Effector memory CD4-positive, alpha-beta T cell (primary cell): ENCODE results near the gene PIR.

ENCODE experiments used
- DNase-seq, 3 donors: peaks; one replicate each; pipeline ENCODE4 v3.0.0-alpha.2; 2020
- H3K27ac ChIP-seq: 2 replicates; pipeline ENCODE4 v1.7.0; 2013; ENCODE audit warnings: mild to moderate bottlenecking, low read length, moderate library complexity; ENCODE audit not compliant: insufficient read depth, poor library complexity, severe bottlenecking
- H3K27me3 ChIP-seq: replicated peaks from 2 replicates; pipeline ENCODE4 v1.7.0; 2013; ENCODE audit warnings: mild to moderate bottlenecking, low read length; ENCODE audit not compliant: insufficient read depth, control insufficient read depth, poor library complexity, severe bottlenecking
- H3K36me3 ChIP-seq: 2 replicates; pipeline ENCODE4 v1.7.0; 2013; ENCODE audit warnings: mild to moderate bottlenecking, low read length, moderate library complexity; ENCODE audit not compliant: control insufficient read depth, insufficient read depth
- H3K4me1 ChIP-seq: 2 replicates; pipeline ENCODE4 v1.7.0; 2013; ENCODE audit warnings: low read length, mild to moderate bottlenecking; ENCODE audit not compliant: control insufficient read depth, insufficient read depth, poor library complexity, severe bottlenecking
- H3K4me3 ChIP-seq: 2 replicates; pipeline ENCODE4 v1.7.0; 2013; ENCODE audit warnings: low read length, low read depth, mild to moderate bottlenecking; ENCODE audit not compliant: insufficient read depth, poor library complexity, severe bottlenecking
- H3K9me3 ChIP-seq: 2 replicates; pipeline ENCODE4 v1.7.0; 2013; ENCODE audit warnings: mild to moderate bottlenecking, low read length, moderate library complexity; ENCODE audit not compliant: control insufficient read depth

Gene PIR

DNA sequence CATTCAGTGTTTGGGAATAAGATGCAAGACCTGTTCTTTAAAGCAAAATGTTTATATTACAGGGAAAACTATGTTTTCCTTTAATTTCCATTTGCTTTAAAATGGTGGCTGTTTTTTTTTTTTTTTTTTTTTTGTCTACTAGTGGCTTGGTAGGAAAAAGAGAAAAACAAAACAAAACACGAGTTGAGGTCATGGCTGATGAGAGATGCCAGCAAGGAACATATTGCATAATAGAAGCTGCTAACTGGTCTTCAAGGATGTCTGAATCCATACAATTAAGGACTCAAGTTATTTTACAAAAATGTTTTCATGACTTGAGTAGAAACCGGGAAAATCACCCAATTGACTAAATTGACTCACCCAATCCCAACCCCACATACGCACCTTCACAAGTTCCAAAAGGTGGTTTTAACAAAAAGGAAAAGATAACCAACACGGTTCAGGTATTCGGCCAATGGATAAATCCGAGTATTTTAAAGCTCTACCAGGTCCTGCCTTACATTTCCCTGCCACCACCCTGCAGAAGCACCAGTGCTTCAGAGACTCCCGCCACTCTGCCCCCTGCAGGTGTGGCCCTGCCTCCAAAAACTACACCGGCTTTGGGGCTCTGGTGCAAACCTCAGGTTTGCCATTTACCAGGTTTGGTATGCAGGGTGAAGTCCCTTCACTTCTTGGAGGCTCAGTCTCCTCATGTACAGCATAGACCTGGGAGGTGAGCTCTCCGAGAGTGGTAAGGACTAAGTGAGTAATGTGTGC is 27.1 kb downstream of the PIR start:
- no peaks in the 10 kb centered on the region for H3K27me3 ChIP-seq
- H3K4me1 ChIP-seq = no peaks in the 10 kb centered on the region
- DNase-seq = no peak
- H3K4me3 ChIP-seq = no peak overlapping the region
- H3K27ac ChIP-seq = no peak overlapping the region
- H3K36me3 ChIP-seq = no peaks in the 10 kb centered on the region
- no peaks in the 10 kb centered on the region for H3K9me3 ChIP-seq

DNA sequence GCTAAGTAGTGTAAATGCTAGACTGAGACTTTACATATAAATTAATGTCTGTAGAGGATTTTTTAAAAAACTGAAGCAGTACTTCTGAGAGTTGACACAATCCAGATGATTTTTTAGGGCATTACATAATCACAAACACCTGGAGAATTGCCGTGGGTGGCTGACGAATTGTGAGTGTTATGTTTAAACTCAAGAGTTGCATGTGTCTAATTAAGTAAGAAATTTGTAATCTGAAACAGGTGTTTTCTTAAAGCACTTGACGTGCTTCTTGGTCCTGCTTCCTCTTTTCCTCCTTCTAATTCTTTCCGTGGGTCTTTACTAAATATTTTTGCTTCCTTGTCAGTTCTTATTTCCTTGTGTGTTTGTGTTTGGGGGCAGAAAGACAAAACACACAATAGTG is 27.8 kb downstream of the PIR start:
- no peak for DNase-seq
- Histone ChIP-seq H3K27me3 (no peaks in the 10 kb centered on the region), H3K36me3 (no peaks in the 10 kb centered on the region)

DNA sequence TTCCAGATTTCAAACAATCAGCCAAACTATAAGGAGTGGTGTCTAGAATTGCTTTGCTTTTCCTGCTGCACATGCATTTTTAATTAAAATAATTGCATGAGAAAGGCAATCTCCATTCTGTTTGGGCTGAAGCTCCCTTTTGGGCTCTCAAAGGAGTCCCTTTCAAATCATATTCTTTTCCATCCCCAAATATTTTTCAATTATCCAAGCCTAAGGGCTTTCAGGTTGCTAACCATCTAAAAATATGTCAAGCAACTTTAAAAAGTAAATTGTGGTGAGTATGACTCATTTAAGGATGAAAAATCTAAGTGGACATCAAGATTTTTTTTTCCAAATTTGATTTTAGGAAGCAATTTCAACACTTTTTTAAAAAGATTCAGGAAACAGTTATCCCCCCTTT is 28.4 kb downstream of the PIR start:
- no peaks in the 10 kb centered on the region for H3K4me1 ChIP-seq
- no peaks in the 10 kb centered on the region for H3K27me3 ChIP-seq
- DNase-seq = no peak
- no peaks in the 10 kb centered on the region for H3K36me3 ChIP-seq
- H3K4me3 ChIP-seq = no peak overlapping the region
- no peak overlapping the region for H3K27ac ChIP-seq
- no peaks in the 10 kb centered on the region for H3K9me3 ChIP-seq

More for the DNA sequence above, 27.8 kb downstream of the PIR start:
- H3K4me1 ChIP-seq = no peaks in the 10 kb centered on the region
- H3K27ac ChIP-seq = no peak overlapping the region
- H3K9me3 ChIP-seq = no peaks in the 10 kb centered on the region
- no peak overlapping the region for H3K4me3 ChIP-seq

DNA sequence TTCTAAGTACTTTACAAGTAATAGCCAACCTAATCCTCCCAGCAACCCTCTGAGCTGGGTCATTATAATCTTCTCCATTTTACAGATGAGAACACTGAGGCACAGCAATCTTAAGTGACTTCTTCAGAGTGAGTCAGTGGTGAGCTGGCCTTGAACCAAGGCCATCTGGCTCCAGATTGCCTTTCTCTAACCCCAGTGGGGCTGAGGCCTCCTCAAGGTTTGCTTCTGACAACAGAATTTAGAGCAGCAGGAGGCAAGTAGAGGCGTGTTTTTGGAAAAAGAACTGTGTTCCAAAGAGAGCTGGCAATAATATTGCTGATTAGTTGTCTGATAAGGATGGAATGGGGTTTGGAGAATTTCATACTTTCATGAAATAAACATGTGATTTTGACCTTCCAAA is 41.2 kb downstream of the PIR start:
- DNase-seq = no peak
- Histone ChIP-seq H3K36me3 (no peaks in the 10 kb centered on the region), H3K4me3 (no peak overlapping the region), H3K27ac (no peak overlapping the region), H3K27me3 (no peaks in the 10 kb centered on the region), H3K4me1 (no peaks in the 10 kb centered on the region), H3K9me3 (no peaks in the 10 kb centered on the region)

DNA sequence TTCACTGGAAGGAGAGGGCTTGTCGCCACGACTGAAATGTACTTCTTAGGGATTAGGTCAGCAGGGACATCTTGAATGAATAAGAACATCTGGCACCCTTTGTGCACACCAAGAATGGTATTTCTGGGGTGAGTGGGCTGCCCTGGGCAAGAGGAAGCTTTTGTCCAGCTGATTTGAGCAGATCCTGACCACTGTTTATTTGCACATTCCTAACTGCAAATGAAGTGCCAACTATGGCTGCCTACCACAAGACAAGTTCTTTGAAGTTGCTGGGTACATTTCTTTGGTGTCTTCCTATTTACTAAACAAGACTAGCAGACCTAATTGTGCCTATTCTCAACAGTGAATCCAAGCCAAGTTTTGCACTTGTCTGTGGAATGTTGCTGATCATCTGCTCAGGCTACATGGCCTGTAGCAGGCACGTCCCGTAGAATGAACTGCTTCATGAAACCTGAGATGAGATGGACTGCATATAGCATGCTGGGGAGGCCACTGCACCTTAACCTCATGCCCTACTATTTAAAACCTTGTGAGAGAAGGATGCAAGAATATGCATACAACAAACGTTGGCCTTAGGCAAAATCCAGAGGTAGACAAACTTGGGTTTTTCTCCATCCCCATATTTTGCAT is 45.0 kb downstream of the PIR start:
- no peaks in the 10 kb centered on the region for H3K36me3 ChIP-seq
- H3K4me3 ChIP-seq = no peak overlapping the region
- no peaks in the 10 kb centered on the region for H3K4me1 ChIP-seq

DNA sequence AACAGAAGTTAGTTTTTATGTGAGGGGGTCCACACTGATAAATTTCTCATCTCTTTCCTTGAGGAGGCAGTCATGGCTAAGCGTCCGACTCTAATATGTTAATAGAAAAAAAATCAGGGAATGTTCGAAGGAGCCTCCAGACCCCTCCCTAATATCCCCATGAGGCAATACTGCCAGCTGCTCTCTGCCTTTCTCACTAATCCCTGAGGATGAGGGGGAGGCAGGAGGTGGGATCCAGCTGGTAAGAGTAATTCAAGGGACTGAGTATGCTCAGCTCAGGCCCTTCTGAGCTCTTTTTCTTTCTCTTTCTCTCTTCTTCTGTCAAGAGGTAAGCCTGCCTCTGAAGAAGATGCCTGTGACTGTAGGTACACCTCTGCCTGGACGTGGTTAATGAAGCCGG is 51.7 kb downstream of the PIR start:
- Histone ChIP-seq H3K27me3 (peaks cover 3% of the 10 kb centered on the region), H3K4me1 (no peaks in the 10 kb centered on the region), H3K36me3 (no peaks in the 10 kb centered on the region), H3K27ac (no peak overlapping the region), H3K9me3 (no peaks in the 10 kb centered on the region), H3K4me3 (no peak overlapping the region)
- DNase-seq = no peak

More for the DNA sequence above, 45.0 kb downstream of the PIR start:
- Histone ChIP-seq H3K9me3 (no peaks in the 10 kb centered on the region), H3K27ac (no peak overlapping the region), H3K27me3 (no peaks in the 10 kb centered on the region)
- DNase-seq = no peak

DNA sequence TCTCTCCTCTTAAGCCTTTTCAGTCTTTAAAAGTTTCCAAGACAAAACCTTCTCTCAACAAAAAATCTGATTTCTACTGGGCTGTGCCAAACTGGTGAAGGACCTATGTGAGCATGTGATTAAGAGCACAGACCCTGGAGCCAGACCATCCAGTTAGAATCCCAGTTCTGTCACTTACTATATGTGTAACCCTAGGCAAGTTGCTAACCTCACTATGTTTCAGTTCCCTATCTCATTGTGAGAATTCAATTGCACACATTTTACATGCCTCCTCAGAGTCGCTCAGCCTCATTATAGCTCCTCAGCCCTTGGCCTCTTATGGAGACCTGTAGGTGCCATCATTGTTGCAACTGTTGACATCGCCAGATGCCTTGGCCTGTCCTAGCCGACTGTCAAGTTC is 54.8 kb downstream of the PIR start:
- DNase-seq = no peak
- Histone ChIP-seq H3K4me1 (no peaks in the 10 kb centered on the region), H3K4me3 (no peak overlapping the region)

DNA sequence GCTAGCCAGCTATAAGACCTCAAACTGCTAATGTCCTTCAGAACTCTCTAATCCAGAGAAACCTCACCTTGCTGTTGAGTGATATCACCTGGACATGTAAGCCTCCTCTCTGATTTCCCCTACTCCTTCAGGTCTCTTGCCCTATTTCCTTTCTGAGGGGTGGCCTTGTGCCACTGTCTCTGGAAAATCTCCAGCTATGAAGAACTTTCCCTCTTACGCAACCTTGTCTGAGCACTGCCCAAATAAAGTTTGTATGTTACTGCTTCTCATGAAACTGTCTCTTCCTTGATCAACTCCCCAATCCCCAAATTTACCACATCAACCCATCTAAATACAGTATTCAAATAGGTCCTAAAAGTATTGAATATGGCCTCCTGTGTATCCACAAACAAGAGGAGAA is 55.4 kb downstream of the PIR start:
- H3K9me3 ChIP-seq = no peaks in the 10 kb centered on the region
- H3K4me1 ChIP-seq = no peaks in the 10 kb centered on the region
- no peak overlapping the region for H3K4me3 ChIP-seq
- H3K36me3 ChIP-seq = no peaks in the 10 kb centered on the region
- DNase-seq = no peak
- H3K27ac ChIP-seq = no peak overlapping the region
- H3K27me3 ChIP-seq = peaks cover 3% of the 10 kb centered on the region

More for the DNA sequence above, 54.8 kb downstream of the PIR start:
- no peak overlapping the region for H3K27ac ChIP-seq
- no peaks in the 10 kb centered on the region for H3K9me3 ChIP-seq
- no peaks in the 10 kb centered on the region for H3K36me3 ChIP-seq
- peaks cover 3% of the 10 kb centered on the region for H3K27me3 ChIP-seq

DNA sequence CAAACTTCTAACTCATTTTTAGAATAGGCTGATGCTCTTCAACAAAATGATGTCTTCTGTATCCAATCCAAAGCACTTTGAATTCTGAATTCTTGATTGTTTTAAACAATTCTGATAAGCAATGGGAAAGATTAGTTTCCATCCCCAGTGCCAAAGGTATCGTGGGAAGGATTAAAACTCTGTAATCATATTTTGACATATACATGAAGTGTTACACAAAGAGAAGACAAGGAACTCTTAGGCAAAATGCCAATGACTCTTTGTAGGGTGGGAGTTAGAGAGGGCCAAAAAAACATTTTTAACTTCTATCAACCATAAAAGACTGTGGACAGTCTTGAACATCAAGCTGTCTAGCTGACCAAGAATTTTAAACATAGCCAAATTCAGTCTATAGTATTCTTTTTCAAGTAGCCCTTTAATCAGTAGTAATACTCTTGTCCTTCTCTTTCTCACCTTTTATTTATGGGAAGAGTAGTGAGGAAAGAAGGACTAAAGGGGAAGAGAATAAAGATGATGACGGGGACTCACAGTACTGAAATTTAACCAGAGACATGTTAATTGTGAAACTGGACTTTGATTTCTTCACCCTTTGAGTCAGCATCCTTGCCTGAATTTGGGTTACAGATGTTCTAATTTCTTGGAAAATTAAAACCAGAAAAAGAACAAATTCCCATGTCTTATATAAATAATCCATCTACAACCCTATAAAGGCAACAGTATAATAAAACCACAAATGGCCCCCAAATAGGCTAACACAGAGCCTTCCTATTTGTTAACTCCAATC is 57.1 kb downstream of the PIR start:
- Histone ChIP-seq H3K4me1 (no peaks in the 10 kb centered on the region), H3K4me3 (no peak overlapping the region), H3K27ac (no peak overlapping the region), H3K36me3 (no peaks in the 10 kb centered on the region), H3K27me3 (peaks cover 6% of the 10 kb centered on the region), H3K9me3 (no peaks in the 10 kb centered on the region)
- no peak for DNase-seq

DNA sequence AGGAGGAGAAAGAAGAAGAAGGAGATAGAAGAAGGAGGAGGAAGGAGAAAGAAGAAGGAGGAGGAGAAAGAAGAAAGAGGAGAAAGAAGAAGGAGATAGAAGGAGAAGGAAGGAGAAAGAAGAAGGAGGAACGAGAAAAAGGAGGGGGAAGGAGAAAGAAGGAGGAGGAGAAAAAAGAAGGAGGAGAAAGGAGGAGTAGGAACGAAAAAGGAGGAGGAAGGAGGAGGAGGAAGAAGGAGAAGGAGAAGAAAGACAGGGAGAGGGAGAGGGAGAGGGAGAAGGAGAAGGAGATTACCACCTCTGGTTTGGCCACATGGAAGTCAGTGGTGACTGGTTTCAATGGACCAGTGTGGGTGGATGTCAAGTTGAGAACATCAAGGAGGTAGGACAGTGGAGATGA is 58.9 kb downstream of the PIR start:
- Histone ChIP-seq H3K36me3 (no peaks in the 10 kb centered on the region), H3K27me3 (peaks cover 3% of the 10 kb centered on the region), H3K4me1 (no peaks in the 10 kb centered on the region), H3K9me3 (no peaks in the 10 kb centered on the region), H3K27ac (no peak overlapping the region), H3K4me3 (no peak overlapping the region)
- no peak for DNase-seq
